Medulla oblongata (tissue), 1 donor: ENCODE results near the gene GPR162.

ENCODE experiments used
- DNase-seq: peaks from one replicate; pipeline ENCODE4 v3.0.0-alpha.2; 2015; ENCODE audit errors: extremely low spot score

Gene GPR162

GRCh38 chr12:6836851-6837250 lies 15.2 kb downstream of the GPR162 start:
- no peak for DNase-seq

- DNase-seq = no peak
These were observed 15.9 kb downstream of the GPR162 start for GRCh38 chr12:6837370-6838060.

GRCh38 chr12:6838854-6839253 lies 17.2 kb downstream of the GPR162 start:
- no peak for DNase-seq

GRCh38 chr12:6839482-6840201 lies 18.0 kb downstream of the GPR162 start:
- no peak for DNase-seq

GRCh38 chr12:6840330-6840729 lies 18.7 kb downstream of the GPR162 start:
- no peak for DNase-seq

GRCh38 chr12:6840761-6841515 lies 19.3 kb downstream of the GPR162 start, which contains the start of gene GNB3:
Gene GNB3 (plus strand): TSS chr12:6840925. CDS start chr12:6841288, 363 bp downstream.
- DNase-seq = no peak

GRCh38 chr12:6842075-6842474 lies 20.5 kb downstream of the GPR162 start:
- no peak for DNase-seq

- DNase-seq = no peak
These were observed 21.7 kb downstream of the GPR162 start for GRCh38 chr12:6843118-6843902.

GRCh38 chr12:6845395-6845794 lies 23.8 kb downstream of the GPR162 start:
- DNase-seq = no peak

GRCh38 chr12:6846316-6846869 lies 24.8 kb downstream of the GPR162 start:
- DNase-seq = no peak

- DNase-seq = no peak
These were observed 26.1 kb downstream of the GPR162 start for GRCh38 chr12:6847676-6848075.

- DNase-seq = no peak
These were observed 27.8 kb downstream of the GPR162 start for GRCh38 chr12:6849427-6849826.

GRCh38 chr12:6849976-6850560 lies 28.4 kb downstream of the GPR162 start:
- DNase-seq = no peak

GRCh38 chr12:6850796-6851152 lies 29.2 kb downstream of the GPR162 start:
- no peak for DNase-seq

- peak; percentile 99 for DNase-seq
These were observed 29.7 kb downstream of the GPR162 start, which contains the start of gene CDCA3 for GRCh38 chr12:6851153-6851920. Gene CDCA3 (minus strand): TSS chr12:6851286. CDS start chr12:6850952, 334 bp downstream.

GRCh38 chr12:6851921-6852650 lies 30.5 kb downstream of the GPR162 start, which contains the start of gene USP5:
Gene USP5 (plus strand): TSS chr12:6852150. CDS start chr12:6852180, 30 bp downstream.
- DNase-seq = peak; percentile 100

- peak; percentile 67 for DNase-seq
These were observed 31.2 kb downstream of the GPR162 start for GRCh38 chr12:6852651-6853354.

GRCh38 chr12:6853626-6854025 lies 32.0 kb downstream of the GPR162 start:
- no peak for DNase-seq

GRCh38 chr12:6854036-6854435 lies 32.4 kb downstream of the GPR162 start:
- DNase-seq = no peak
